Measurements from ENCODE around the gene HP.
"Not testable (repeated sequence)": the region's sequence is repeated elsewhere in the genome, so short reads cannot be mapped to it uniquely, and the experiment has no call there.

Gene HP

GRCh38 chr16:72054254-72054847 lies at the start of gene HP:
HP (plus strand) TSS chr16:72054505; CDS start chr16:72054653, 148 bp downstream.
- DNase-seq = not testable (repeated sequence)

GRCh38 chr16:72008065-72008423 lies 46.3 kb upstream of the HP start:
- not testable (repeated sequence) for DNase-seq

GRCh38 chr16:72008424-72009216 lies 45.7 kb upstream of the HP start, which contains the start of gene DHODH:
DHODH (plus strand) TSS chr16:72008744; CDS start chr16:72008765, 21 bp downstream.
- peak; percentile 90 for DNase-seq

GRCh38 chr16:72009779-72010178 lies 44.5 kb upstream of the HP start:
- no peak for DNase-seq

- DNase-seq = no peak
These were observed 41.7 kb upstream of the HP start for GRCh38 chr16:72012607-72013006.

GRCh38 chr16:72013389-72013788 lies 40.9 kb upstream of the HP start:
- DNase-seq = no peak

GRCh38 chr16:72013888-72014581 lies 40.3 kb upstream of the HP start:
- no peak for DNase-seq

- DNase-seq = no peak
These were observed 39.6 kb upstream of the HP start for GRCh38 chr16:72014675-72015074.

GRCh38 chr16:72015124-72015523 lies 39.2 kb upstream of the HP start:
- peak; percentile 30 for DNase-seq

- DNase-seq = no peak
These were observed 35.8 kb upstream of the HP start for GRCh38 chr16:72018470-72018869.

- no peak for DNase-seq
These were observed 33.3 kb upstream of the HP start for GRCh38 chr16:72021043-72021442.

GRCh38 chr16:72022127-72022526 lies 32.2 kb upstream of the HP start:
- DNase-seq = no peak

- DNase-seq = no peak
These were observed 30.3 kb upstream of the HP start for GRCh38 chr16:72023962-72024361.

- no peak for DNase-seq
These were observed 29.4 kb upstream of the HP start for GRCh38 chr16:72024862-72025382.

GRCh38 chr16:72025404-72026114 lies 28.7 kb upstream of the HP start:
- no peak for DNase-seq

GRCh38 chr16:72027669-72028378 lies 26.5 kb upstream of the HP start:
- DNase-seq = no peak

GRCh38 chr16:72029567-72030271 lies 24.6 kb upstream of the HP start:
- no peak for DNase-seq

GRCh38 chr16:72033437-72033836 lies 20.9 kb upstream of the HP start:
- no peak for DNase-seq

- no peak for DNase-seq
These were observed 18.2 kb upstream of the HP start for GRCh38 chr16:72036098-72036497.

GRCh38 chr16:72042157-72042660 lies 12.1 kb upstream of the HP start:
- peak; percentile 8 for DNase-seq

GRCh38 chr16:72043058-72043457 lies 11.2 kb upstream of the HP start:
- DNase-seq = no peak

All from NCI-H2029 (cell line).